ENCODE measurements around the gene SKA1.
"Not testable (repeated sequence)": the region's sequence is repeated elsewhere in the genome, so short reads cannot be mapped to it uniquely, and the experiment has no call there.

The SKA1 gene

DNA sequence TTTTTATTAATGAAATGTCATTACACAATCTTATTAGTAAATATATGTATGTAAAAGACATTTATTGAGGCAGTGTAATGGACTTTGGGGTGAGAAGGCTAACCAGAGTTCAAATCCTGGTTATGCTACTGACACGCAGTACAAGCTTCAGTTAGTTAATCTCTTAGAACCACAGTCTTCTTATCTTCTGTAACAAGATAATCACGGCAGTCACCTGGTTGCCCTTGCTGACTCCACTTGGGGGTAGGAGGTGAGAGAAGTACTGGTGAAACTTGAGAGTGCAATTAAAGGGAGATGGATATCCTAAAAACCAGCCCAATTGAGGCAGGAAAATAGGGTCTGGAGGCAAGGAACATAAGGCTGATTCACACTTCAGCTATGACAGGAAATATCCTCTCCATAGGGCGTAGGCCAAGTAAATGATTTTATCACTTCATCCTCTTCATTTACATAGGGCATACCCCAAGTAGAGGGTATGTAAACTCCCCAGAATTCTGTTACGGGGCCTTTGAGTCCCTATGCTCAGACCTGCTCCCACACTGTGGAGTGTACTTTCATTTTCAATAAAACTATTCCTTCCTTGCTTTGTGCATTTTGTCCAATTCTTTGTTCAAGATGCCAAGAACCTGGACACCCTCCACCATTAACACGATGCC is 21.3 kb downstream of the SKA1 start:
- no peak for DNase-seq

DNA sequence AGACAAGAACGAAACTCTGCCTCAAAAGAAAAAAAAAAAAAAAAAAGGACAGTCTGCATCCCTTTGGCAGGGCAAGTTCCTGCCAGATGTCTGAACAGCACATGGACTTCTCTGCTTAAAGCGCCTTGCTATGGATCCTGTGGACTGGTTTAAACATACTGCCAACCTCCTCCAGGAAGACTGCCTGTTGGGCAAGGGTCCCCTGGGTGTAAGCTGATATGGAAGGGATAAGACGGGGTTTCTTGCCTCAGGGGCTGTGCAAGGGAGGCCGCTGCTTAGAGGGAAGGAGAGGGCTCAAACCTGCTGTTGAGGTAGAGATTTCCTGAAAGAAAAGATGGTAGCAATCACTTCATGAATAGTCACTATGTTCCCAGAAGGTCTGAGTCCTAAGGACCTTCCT is 22.2 kb downstream of the SKA1 start:
- DNase-seq, result no peak

DNA sequence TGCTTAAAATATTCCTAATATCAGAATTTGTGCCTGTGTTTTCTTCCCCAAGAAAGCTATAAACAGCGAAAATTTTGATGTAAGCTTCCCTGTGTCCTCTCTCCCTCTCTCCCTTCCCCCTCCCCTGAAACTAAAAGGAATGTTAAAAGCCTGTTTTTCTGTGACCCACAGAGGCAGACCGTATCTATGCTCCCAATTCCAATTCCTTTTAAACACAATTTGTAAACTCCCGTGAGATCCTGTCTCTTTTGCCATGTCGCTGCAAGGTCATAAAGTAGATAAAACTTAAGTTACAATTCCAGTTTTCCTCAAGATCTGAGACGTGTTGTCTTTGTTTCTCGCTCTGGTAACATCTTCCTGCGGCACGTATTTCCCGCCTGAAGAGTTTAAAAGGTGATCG is 23.3 kb downstream of the SKA1 start:
- DNase-seq, result no peak

DNA sequence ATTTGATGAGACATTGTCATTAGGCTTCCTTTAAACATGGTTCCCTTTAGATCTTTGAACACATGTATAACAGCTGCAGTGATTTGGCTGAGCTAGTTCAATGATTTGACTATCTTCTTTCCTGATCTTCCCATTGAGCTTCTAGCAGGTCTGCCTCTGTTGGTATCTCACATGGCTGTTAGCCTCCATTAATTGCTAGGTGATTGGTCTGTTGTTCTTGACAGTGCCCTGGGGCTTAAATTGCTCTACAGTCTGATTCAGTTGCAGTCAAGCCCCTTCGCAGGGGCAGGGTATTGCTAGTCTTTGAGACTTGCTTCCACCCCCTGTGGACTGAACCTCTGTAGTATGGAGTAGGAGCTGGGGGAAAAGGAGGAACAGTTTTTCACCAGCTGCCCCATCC is 24.1 kb downstream of the SKA1 start:
- DNase-seq, result no peak

DNA sequence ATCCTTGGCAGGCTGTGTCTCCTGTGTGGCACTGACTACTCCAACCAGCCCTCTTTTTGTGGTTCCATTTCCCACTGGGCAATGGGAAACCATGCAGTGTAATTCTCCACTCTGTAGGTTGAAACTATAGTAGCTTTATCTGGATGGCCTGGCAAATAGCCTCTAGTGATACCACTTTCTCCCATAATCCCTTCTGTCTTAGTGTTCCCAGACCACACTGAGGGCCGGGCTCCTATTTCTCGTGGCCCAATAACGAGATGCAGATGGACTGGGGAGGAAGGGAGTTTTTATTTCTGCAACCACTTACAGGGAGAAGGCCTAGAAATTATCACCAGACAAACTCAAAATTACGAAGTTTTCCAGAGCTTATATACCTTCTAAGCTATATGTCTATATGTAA is 24.7 kb downstream of the SKA1 start:
- DNase-seq, result no peak

DNA sequence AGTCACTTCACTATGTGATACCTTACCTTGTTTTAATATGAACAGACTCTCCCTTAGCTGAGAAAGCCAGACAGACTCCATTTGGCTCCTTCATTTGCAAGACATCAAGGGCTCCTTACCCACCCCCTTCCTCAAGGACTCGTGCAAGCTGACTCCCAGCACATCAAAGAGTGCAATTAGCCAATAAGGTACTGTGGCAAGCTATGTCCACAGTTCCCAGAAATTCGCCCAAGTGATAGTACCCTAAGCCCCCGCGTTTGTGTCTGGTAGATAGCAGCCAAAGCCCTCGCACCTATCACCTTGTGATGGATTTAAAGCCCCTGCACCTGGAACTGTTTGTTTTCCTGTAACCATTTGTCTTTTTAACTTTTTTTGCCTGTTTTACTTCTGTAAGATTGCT is 25.6 kb downstream of the SKA1 start:
- not testable (repeated sequence) for DNase-seq

DNA sequence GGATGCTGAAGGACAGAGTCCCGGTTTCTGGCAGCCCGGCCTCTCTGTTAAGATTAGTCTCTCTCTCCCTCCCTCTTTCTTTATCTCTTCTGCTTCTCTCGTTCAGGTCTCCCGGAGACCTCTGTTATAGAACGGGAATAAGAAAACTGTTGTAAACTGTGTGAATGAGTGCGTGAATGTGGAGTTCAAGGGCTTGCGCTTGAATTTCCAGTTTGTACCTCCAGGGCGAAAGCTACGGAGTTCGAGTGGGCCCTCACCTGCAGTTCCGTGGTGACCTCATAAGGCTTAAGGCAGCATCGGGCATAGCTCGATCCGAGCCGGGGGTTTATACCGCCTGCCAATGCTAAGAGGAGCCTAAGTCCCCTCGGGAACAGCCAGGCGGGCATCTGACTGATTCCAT is 26.4 kb downstream of the SKA1 start:
- DNase-seq, result no peak

DNA sequence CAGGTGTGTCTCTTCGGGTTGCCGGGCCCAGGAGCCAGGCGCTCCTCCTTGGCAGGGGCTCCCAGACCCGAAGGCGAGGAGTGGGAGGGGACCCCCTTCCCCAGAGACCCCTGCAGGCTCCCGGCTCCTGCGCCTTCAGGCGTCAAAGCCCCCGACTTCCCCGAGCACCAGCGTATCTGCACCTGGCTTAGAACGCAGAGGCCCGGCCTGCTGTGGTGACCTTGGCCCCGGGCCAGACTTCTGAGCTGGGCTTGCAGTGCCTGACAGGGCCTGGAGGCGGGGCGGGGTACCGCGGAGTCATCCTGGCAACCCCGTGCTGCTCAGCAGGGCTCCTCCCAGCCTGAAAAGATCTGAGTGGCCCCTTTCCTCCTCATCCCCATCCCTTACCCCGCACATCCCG is 27.0 kb downstream of the SKA1 start:
- DNase-seq, result no peak

DNA sequence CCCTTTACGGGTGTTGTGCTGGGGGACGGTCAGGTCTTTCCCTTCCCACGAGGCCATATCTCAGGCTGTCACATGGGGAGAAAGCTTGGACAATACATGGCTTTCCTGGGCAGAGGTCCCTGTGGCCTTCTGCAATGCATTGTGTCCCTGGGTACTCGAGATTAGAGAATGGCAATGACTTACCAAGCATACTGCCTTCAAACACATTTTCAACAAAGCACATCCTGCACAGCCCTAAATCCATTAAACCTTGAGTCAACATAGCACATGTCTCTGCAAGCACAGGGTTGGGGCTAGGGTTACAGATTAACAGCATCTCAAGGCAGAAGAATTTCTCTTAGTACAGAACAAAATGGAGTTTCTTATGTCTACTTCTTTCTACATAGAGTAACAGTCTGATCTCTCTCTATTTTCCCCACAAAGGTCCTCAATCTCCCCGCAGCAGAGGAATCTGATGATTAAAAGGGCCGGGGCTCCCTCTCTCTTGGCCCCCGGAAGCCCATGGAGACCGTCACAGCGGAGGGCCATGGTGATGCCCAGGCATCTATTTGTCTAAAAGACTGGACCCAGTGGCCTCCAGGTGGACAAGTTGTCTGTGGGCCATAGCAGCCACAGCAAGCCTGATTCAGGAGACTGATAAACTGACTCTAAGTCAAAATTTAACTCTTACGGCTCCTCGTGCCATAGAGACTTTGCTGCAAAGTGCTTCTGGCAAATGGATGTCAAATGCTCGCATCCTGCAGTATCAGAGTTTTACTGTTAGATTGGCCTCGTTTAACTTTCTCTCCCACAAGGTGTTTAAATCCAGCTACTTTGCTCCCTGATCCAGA is 30.1 kb downstream of the SKA1 start:
- not testable (repeated sequence) for DNase-seq

DNA sequence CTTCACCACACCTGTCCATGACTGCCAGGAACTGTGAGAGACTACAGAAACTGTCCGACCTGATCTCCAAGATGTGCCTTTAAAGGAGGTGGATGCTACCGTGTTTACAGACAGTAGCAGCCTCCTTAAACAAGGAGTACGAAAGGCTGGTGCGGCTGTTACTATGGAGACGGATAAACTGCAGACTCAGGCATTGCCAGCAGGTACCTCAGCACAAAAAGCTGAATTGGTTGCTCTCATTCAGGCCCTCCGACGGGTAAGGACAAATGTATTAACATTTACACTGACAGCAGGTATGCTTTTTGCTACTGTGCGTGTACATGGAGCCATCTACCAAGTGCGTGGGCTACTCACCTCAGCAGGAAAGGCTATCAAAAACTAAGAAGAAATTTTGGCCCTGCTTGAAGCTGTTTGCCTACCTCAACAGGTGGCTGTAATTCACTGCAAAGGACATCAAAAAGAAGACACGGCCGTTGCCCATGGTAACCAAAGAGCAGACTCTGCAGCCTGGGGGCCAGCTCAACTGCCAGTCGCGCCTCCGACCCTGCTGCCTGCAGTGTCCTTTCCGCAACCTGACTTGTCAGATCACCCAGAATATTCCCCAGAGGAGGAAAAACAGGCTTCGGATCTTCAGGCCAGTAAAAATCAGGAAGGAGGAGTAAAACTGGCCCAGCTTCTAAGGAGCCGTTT is 30.9 kb downstream of the SKA1 start:
- DNase-seq, result no peak

DNA sequence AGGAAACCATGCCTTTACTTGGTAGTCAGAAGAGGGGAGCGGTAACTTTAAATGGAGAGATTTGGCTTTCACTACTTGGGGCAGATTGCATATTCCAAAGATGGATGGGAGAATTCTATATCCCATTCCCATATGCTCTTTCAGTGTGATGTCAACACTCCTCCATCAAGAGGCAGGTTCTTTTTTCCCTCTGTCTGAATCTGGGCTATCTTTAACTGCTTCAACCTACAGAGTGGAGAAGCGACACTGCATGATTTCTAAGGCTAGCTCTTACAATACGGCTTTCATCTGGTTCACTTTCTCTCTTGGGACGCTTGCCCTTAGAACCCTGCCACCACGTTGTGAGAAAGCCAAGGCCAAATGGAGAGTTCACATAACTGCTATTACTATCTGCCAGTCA is 34.4 kb downstream of the SKA1 start:
- no peak for DNase-seq

DNA sequence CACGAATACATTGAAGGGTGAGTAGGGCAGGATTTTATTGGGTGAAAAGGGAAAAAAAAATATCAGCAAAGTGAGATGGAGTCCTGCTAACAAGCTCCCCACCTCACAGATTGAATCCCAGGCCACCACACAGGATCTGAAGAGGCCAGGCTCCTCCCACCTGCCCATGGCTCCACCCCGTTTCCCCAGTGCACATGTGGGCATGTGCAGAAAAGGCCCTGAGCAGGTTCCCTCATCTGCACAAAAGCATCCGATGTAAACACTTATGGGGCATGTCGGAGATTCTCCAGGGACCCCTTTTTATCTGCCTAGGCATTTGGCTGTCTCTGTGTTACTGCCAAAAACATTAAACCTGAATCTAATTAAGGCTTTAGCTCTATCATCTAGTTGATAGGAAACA is 35.2 kb downstream of the SKA1 start:
- no peak for DNase-seq

DNA sequence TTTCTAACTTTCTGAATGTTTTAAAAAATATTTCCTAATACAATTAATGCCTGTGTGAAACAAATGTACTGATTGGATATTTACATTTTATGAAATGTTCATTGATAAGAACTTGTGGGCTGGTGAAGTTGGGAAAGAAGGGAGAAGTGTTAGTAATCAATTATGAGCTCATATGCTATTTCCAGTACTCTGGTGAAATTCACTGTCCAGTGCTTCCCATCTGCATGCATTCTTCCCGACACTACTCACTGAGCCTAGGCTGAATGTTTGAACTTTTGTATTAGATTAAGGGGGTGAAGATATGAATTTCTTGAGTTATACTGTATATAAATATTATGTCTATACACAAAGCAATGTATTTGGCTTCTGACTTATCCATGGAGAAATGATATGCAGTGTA is 36.0 kb downstream of the SKA1 start:
- no peak for DNase-seq

DNA sequence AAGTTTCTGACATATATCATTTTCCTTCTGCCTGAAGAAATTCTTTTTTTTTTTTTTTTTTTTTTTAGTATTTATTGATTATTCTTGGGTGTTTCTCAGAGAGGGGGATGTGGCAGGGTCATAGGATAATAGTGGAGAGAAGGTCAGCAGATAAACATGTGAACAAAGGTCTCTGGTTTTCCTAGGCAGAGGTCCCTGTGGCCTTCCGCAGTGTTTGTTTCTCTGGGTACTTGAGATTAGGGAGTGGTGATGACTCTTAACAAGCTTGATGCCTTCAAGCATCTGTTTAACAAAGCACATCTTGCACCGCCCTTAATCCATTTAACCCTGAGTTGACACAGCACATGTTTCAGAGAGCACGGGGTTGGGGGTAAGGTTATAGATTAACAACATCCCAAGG is 42.0 kb downstream of the SKA1 start:
- DNase-seq, result not testable (repeated sequence)

DNA sequence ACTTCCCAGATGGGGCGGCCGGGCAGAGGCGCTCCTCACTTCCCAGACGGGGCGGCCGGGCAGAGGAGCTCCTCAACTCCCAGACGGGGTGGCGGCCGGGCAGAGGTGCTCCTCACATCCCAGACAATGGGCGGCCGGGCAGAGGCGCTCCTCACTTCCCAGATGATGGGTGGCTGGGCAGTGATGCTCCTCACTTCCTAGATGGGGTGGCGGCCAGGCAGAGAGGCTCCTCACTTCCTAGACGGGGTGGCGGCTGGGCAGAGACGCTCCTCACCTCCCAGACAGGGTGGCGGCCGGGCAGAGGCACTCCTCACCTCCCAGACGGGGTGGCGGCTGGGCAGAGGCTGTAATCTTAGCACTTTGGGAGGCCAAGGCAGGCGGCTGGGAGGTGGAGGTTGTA is 42.9 kb downstream of the SKA1 start:
- not testable (repeated sequence) for DNase-seq

DNA sequence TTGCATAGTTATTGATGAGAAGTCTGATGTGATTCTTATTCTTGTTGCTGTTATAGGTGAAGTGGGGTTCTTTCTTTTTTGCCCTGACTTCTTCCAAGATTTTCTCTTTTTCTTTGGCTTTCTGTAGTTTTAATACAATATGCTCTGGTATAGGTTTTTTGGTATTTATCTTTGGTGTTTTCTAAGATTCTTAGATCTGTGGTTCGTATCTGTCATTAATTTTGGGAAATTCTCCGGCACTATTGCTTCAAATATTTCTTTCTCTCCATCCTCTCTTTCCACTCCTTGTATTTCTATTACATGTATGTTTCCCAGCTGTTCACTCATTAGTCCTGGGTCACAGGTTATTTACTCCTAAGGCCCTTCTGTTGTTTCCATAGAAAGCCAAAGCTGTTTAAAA is 43.8 kb downstream of the SKA1 start:
- no peak for DNase-seq

DNA sequence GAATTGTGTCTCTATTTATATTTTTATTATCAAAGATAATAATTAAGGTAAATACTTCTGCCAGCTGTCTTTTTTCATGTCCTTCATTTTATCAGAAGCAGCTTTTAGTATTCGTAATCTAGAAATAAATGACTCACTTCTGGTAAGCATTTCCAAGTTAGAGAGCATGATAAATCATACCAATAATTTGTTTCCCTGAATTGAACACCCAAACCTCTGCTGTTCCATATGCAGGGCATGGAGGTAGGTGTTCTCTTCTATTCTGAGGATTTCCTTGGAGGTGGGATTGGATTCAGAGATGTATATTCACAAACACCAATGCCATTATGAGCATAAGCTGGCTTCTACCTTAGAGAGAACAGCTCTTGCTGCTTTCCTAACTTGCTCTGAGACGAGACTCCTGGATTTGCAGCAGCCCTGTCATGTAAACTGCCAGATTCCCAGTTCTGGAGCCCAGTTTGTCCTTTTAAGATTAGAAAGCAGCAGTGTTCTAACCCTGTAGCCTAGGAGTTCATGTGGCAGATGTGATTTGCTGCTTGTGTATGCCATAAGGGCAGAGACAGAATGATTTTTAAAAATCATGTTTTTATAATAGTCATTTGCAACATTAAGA is 47.5 kb downstream of the SKA1 start:
- DNase-seq, result no peak

DNA sequence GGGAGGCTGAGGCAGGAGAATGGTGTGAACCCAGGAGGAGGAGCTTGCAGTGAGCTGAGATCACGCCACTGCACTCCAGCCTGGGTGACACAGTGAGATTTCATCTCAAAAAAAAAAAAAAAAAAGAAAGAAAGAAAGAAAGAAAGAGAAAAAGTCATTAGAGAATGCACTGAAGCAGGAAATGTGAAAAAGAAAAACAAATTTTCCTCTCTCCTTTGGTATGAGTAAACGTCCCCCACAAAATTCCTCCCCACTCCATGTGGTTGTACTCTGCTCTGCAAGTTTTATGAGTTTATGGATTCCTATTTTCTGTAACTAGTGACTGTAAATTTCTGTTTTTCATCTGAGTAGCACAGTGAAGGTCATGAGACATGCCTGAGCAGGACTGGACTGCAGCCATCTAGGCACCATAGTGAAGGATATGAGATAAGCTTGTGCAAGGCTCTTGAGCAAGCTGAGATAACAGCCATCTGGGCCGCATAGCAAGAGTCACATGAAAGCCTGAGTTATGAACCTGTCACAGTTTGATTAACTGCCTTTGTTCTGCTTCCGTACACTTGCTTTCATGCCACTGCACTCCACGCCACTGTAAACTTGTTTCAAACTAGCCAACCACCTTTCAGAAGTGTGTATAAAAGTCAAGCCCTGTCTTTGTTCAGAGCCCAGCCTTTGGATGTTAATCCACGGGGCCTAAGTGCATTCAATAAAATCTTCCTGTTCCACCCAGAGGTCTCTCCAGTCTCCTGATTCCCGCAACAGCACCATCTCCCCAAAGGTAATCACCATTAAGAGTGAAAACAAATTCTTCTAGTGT is 50.2 kb downstream of the SKA1 start:
- no peak for DNase-seq

DNA sequence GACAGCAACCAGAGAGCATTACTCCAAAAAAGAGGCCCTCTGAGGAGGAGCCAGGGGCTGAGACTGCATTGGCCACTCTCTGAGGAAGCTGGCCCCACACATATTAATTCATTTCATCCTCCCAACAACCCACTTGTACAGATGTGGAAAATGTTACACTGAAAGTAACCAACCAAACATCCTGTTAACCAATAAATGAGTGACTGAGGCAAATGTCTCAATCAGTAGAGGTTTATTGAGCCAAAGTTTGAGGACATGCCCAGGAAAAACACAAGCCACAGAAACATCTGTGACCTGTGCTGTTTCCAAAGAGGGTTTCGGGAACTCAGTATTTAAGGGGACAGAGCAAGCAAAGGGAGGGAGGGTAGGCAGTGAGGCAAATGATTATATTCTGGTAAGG is 53.0 kb downstream of the SKA1 start:
- DNase-seq, result no peak

DNA sequence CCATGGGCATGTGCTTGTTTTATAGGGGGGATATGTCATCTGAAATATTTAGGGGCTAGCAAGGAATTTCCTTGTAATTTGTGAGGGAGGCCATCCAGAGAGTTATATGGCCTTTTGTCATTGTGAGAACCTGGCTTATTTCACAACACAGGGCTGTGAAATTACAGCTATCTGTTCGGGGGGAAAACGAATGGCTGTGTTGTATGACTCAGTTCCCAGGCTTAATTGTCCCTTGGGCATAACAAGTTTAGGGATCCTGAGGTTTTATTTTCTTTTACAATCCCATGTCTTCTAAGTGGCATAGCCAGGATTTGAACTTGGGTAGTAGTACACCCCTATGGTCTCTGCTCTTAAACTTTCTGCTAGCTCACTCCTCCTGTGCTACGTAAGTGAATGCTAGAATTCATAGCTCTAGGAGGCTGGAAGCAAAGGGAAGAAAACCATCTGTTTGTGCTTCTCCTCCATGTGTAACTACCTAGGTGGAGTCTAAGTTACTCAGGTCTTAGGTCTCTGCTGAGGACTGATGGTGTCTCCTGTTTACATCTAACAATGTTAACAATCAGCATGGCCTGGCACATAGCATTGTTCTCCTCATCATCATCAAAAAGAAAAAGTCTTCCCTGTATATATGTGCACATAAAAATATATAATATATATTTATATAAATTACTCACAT is 53.8 kb downstream of the SKA1 start:
- no peak for DNase-seq

DNA sequence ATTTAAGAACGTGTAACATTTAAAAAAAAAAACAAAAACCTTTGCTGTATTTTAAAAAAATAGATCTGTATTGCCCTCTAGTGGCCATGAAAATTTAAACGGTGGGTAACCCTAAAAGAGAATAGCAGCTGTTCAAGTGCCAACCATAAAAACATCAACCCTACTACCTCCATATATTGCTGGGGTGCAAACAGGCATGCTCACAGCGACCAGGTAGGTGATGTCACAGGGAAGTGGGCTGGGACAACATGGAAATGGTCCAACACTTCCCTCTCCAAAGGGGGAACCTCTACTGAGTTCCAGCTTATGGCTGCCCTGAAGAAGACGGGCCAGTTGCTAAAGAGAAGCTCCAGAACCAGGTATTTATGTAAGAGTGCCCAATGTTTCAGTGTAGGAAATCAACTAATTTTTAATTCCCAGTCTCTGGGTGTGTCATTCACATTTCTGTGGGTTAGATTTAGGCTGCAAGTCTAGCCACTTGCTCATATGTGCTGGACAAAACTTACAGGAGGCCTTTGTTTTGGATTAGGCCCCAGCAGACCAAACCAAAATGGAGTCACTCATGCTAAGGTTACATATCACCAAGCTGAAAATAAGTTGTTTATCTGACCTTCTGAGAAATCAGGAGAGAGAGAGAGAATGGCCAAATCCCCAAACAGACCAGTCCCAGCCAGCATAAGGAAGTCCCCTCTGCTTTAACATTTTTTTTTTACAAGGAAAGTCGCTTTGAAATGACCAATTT is 54.5 kb downstream of the SKA1 start:
- DNase-seq, result no peak

Data from activated CD4-positive, alpha-beta T cell treated with anti-CD3 and anti-CD28 coated beads, Interleukin-2, amount 50 U/mL, for 1 hour (primary cell).